DOHH2 (cell line): ENCODE data around the gene XRN2.

Experiments used
- CTCF ChIP-seq: fragments of 200-600 bp; sonication (generic); IDR thresholded peaks from one replicate; pipeline ENCODE4 v1.5.1; 2014; ENCODE audit warnings: antibody characterized with exemption, mild to moderate bottlenecking, low read depth, low read length; ENCODE audit not compliant: poor library complexity, severe bottlenecking
- EZH2phosphoT487 ChIP-seq: fragments of 200-600 bp; sonication (generic); IDR thresholded peaks from 2 replicates; pipeline ENCODE4 v1.6.1; 2017; ENCODE audit warnings: borderline replicate concordance, mild to moderate bottlenecking, antibody characterized with exemption, low read length, moderate library complexity, mixed read lengths

- TF ChIP-seq CTCF, result no peak
- no peak for TF ChIP-seq EZH2phosphoT487
Observed at GRCh38 chr20:21364413-21364812, 61.3 kb downstream of the XRN2 start.
